SK-N-SH (cell line): ENCODE measurements around the gene UMODL1. TPM values are rescaled to one million over a fixed set of nuclear protein-coding genes. Genes with fewer than 3 reads are reported as not detected.

Source experiments
- ELF1 ChIP-seq: IDR thresholded peaks from 2 replicates; pipeline ENCODE4 v1.4.0; 2012
- EZH2phosphoT487 ChIP-seq: fragments of 200-600 bp; sonication (generic); IDR thresholded peaks from 2 replicates; pipeline ENCODE4 v1.6.1; 2017; ENCODE audit warnings: low read depth, mixed run types, mild to moderate bottlenecking, antibody characterized with exemption, moderate library complexity, borderline replicate concordance
- JUND ChIP-seq: IDR thresholded peaks from 2 replicates; pipeline ENCODE4 v1.4.0; 2012
- RAD21 ChIP-seq: IDR thresholded peaks from 2 replicates; pipeline ENCODE4 v1.6.1; 2012; ENCODE audit warnings: mild to moderate bottlenecking, low read length
- polyA plus RNA-seq, 3 experiments: library from polyadenylated mRNA; depleted of rRNA; stranded (reverse); fragments of >200 nt; gene quantifications; 2 replicates each; pipeline ENCODE4 v1.2.3, GENCODE V29; 2012
- TF ChIP-seq, protein P1 (sequence below): fragments of 200-600 bp; sonication (generic); IDR thresholded peaks from 2 replicates; pipeline ENCODE4 v1.6.1; 2017; ENCODE audit warnings: antibody characterized with exemption, mild to moderate bottlenecking, moderate library complexity
- TF ChIP-seq, protein P2 (sequence below): fragments of 150-350 bp; IDR thresholded peaks from 2 replicates; pipeline ENCODE4 v1.6.1; 2016; ENCODE audit warnings: mild to moderate bottlenecking, low read depth, low read length
- TF ChIP-seq, protein P3 (sequence below): IDR thresholded peaks from 2 replicates; pipeline ENCODE4 v1.4.0; 2012; ENCODE audit warnings: low read depth
- TF ChIP-seq, protein P4 (sequence below): IDR thresholded peaks from 2 replicates; pipeline ENCODE4 v1.6.1; 2012; ENCODE audit warnings: mild to moderate bottlenecking, low read depth, low read length, moderate library complexity
- TF ChIP-seq, protein P5 (sequence below): IDR thresholded peaks from 2 replicates; pipeline ENCODE4 v1.4.0; 2012; ENCODE audit warnings: low read depth, borderline replicate concordance

Gene UMODL1
- polyA plus RNA-seq, 1 of the 3 experiments (the other 2 are of a cell fraction) = not detected

DNA sequence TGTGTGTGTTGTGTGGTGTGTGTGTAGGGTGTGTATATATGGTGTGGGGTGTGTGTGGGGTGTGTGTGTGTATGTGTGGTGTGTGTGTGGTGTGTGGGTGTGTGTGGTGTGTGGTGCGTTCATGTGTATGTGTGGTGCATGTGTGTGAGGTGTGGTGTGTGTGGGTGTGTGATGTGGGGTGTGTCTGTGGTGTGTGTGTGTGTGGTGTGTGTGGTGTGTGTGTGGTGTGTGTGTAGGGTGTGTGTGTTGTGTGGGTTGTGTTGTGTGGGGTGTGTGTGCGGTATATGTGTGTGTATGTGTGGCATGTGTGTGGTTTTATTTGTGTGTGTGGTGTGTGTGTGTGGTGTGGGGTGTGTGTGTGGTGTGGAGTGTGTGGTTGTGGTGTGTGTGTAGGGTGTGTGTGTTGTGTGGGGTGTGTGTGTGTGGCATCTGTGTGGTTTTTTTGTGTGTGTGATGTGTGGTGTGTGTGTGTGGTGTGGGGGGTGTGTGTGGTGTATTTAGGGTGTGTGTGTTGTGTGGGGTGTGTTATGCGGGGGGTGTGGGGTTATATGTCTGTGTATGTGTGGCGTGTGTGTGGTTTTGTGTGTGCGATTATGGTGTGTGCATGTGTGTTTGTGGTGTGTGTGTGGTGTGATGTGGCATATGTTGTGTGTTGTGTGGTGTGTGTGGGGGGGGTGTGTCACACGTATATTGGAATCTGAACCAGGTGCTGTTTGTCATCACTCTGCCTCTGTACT, 43.9 kb upstream of the UMODL1 start (continued):
- TF ChIP-seq, protein P1, sequence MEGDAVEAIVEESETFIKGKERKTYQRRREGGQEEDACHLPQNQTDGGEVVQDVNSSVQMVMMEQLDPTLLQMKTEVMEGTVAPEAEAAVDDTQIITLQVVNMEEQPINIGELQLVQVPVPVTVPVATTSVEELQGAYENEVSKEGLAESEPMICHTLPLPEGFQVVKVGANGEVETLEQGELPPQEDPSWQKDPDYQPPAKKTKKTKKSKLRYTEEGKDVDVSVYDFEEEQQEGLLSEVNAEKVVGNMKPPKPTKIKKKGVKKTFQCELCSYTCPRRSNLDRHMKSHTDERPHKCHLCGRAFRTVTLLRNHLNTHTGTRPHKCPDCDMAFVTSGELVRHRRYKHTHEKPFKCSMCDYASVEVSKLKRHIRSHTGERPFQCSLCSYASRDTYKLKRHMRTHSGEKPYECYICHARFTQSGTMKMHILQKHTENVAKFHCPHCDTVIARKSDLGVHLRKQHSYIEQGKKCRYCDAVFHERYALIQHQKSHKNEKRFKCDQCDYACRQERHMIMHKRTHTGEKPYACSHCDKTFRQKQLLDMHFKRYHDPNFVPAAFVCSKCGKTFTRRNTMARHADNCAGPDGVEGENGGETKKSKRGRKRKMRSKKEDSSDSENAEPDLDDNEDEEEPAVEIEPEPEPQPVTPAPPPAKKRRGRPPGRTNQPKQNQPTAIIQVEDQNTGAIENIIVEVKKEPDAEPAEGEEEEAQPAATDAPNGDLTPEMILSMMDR = no peak
- TF ChIP-seq, protein P2, sequence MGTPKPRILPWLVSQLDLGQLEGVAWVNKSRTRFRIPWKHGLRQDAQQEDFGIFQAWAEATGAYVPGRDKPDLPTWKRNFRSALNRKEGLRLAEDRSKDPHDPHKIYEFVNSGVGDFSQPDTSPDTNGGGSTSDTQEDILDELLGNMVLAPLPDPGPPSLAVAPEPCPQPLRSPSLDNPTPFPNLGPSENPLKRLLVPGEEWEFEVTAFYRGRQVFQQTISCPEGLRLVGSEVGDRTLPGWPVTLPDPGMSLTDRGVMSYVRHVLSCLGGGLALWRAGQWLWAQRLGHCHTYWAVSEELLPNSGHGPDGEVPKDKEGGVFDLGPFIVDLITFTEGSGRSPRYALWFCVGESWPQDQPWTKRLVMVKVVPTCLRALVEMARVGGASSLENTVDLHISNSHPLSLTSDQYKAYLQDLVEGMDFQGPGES = no peak
- no peak for TF ChIP-seq ELF1
- TF ChIP-seq JUND = no peak
- no peak for TF ChIP-seq EZH2phosphoT487
- TF ChIP-seq, protein P3, sequence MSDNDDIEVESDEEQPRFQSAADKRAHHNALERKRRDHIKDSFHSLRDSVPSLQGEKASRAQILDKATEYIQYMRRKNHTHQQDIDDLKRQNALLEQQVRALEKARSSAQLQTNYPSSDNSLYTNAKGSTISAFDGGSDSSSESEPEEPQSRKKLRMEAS = no peak
- no peak for TF ChIP-seq RAD21
- TF ChIP-seq, protein P4, sequence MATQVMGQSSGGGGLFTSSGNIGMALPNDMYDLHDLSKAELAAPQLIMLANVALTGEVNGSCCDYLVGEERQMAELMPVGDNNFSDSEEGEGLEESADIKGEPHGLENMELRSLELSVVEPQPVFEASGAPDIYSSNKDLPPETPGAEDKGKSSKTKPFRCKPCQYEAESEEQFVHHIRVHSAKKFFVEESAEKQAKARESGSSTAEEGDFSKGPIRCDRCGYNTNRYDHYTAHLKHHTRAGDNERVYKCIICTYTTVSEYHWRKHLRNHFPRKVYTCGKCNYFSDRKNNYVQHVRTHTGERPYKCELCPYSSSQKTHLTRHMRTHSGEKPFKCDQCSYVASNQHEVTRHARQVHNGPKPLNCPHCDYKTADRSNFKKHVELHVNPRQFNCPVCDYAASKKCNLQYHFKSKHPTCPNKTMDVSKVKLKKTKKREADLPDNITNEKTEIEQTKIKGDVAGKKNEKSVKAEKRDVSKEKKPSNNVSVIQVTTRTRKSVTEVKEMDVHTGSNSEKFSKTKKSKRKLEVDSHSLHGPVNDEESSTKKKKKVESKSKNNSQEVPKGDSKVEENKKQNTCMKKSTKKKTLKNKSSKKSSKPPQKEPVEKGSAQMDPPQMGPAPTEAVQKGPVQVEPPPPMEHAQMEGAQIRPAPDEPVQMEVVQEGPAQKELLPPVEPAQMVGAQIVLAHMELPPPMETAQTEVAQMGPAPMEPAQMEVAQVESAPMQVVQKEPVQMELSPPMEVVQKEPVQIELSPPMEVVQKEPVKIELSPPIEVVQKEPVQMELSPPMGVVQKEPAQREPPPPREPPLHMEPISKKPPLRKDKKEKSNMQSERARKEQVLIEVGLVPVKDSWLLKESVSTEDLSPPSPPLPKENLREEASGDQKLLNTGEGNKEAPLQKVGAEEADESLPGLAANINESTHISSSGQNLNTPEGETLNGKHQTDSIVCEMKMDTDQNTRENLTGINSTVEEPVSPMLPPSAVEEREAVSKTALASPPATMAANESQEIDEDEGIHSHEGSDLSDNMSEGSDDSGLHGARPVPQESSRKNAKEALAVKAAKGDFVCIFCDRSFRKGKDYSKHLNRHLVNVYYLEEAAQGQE = no peak
- TF ChIP-seq, protein P5, sequence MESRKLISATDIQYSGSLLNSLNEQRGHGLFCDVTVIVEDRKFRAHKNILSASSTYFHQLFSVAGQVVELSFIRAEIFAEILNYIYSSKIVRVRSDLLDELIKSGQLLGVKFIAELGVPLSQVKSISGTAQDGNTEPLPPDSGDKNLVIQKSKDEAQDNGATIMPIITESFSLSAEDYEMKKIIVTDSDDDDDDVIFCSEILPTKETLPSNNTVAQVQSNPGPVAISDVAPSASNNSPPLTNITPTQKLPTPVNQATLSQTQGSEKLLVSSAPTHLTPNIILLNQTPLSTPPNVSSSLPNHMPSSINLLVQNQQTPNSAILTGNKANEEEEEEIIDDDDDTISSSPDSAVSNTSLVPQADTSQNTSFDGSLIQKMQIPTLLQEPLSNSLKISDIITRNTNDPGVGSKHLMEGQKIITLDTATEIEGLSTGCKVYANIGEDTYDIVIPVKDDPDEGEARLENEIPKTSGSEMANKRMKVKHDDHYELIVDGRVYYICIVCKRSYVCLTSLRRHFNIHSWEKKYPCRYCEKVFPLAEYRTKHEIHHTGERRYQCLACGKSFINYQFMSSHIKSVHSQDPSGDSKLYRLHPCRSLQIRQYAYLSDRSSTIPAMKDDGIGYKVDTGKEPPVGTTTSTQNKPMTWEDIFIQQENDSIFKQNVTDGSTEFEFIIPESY = no peak
